ENCODE data around the gene IL23A.
"Not testable (repeated sequence)": the region's sequence is repeated elsewhere in the genome, so short reads cannot be mapped to it uniquely, and the experiment has no call there.

- TF ChIP-seq POLR2A (IDR thresholded peaks at IDR 0.05), result not testable (repeated sequence)
- TF ChIP-seq, protein P1, sequence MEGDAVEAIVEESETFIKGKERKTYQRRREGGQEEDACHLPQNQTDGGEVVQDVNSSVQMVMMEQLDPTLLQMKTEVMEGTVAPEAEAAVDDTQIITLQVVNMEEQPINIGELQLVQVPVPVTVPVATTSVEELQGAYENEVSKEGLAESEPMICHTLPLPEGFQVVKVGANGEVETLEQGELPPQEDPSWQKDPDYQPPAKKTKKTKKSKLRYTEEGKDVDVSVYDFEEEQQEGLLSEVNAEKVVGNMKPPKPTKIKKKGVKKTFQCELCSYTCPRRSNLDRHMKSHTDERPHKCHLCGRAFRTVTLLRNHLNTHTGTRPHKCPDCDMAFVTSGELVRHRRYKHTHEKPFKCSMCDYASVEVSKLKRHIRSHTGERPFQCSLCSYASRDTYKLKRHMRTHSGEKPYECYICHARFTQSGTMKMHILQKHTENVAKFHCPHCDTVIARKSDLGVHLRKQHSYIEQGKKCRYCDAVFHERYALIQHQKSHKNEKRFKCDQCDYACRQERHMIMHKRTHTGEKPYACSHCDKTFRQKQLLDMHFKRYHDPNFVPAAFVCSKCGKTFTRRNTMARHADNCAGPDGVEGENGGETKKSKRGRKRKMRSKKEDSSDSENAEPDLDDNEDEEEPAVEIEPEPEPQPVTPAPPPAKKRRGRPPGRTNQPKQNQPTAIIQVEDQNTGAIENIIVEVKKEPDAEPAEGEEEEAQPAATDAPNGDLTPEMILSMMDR (IDR thresholded peaks at IDR 0.05), result not testable (repeated sequence)
Observed at GRCh38 chr12:56321610-56322009, 17.1 kb upstream of the IL23A start.
